ENCODE data around the gene ATP7A.

Gene ATP7A

DNA sequence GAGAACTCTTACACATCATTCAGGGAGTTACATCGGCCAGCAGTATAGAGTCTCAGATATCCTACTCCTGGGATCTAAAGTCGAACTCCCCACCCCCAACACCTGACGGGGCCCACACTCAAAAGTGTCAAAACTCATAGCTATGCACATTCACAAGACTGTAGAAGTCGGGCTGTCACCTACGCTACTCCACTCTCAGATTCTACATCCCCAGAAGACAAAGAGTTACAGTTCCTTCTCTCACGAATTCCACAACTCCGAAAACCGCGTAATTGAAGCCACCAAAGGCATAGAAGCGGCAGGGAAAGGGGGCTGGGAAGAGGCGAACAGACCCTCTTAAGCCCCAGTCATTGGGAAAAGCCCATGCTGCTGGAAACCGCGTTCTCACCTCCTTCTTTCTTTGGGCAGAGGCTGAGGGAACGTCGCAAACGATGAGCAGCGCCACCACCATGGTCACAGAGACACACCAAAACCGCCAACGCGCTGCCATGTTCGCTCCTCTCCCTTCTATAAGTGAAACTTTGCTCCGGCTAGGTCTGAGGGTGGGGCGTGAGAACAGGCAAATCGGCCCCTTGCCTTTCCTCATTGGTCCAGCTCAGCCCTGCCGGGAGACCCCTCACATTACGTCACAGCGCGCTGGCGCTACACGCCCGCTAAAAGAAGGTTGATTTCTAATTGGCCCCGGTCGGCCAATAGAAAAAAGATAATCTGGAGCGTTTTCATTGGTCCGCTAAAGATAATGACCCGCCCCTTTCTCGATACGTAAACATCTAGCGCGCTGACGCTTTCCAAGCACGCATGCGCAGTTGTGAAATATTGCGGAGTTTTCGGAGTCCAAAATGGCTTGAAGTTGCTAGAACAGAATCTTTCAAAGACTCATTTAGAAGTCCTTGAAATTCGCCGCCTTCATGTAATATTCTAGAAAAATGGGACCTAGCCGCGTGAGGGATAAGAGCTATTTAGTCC, 15.3 kb upstream of the ATP7A start, which contains the start of gene MAGT1:
Gene MAGT1 (minus strand): TSS at position 515 of the 966 bp plus-strand sequence. CDS start 25 bp downstream, at position 490.
- peak within 1 kb of the TSS; percentile 68 to 88 for H3K4me3 ChIP-seq (ENCODE audit: low read depth in 1 of 2, low read length in 1 of 2)
- TF ChIP-seq CTCF (IDR thresholded peaks at IDR 0.05) = no peak

DNA sequence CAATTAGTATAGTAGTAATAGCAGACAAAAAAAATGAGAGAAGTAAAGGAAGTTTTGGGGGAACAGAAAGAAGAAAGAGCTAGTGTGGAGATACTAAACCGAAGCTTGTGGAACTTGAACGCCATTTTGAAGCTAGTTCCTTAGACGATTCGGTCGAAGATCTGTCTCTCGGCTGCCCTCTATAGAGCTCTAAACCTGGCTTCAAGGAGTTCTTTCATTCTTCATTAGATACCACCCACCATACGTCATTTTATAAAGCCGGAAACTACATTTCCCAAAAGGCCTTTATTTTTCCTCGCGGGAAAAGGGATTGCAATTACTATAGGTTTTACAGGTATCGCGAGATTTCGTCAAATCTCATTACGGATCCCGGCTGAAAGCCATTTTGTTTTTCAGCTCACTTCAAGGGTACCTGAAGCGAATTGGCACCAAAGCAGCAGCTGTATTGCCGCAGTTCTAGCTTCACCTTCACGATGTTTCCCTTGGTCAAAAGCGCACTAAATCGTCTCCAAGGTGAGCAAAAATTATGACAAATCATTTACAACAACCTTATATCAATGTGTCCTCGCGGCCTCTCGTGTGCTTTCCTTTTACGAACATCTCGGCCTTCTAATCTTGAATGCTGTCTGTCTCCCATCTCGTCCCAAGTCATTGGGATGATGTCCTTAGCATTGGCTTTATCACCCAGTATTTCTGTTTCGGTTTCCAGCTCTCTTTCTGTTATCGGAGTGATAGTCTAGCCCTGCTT, 11.2 kb upstream of the ATP7A start, which contains the start of gene COX7B:
Gene COX7B (plus strand): TSS at position 388 of the 748 bp plus-strand sequence. CDS start 86 bp downstream, at position 474.
- TF ChIP-seq CTCF (IDR thresholded peaks at IDR 0.05) = peak; percentile 60
- Histone ChIP-seq H3K4me1 (ENCODE audit: control insufficient read depth in 1 of 2, insufficient read depth in 1 of 2, low read depth in 1 of 2, low read length in 1 of 2) (peaks cover 16 to 26% of the 10 kb centered on the region in 2 experiments), H3K27ac (peak within 1 kb of the TSS; percentile 88), H3K4me3 (ENCODE audit: low read depth in 1 of 2, low read length in 1 of 2) (peak within 1 kb of the TSS; percentile 68 to 81), H3K9me3 (no peaks in the 10 kb centered on the region), H3K36me3 (peaks cover 4% of the 10 kb centered on the region), H3K27me3 (no peaks in the 10 kb centered on the region)

More for the DNA sequence above, 15.3 kb upstream of the ATP7A start, which contains the start of gene MAGT1:
- Histone ChIP-seq H3K27me3 (no peaks in the 10 kb centered on the region), H3K27ac (peak within 1 kb of the TSS; percentile 93), H3K9me3 (no peaks in the 10 kb centered on the region), H3K4me1 (ENCODE audit: control insufficient read depth in 1 of 2, insufficient read depth in 1 of 2, low read depth in 1 of 2, low read length in 1 of 2) (peaks cover 13 to 19% of the 10 kb centered on the region in 2 experiments), H3K36me3 (no peaks in the 10 kb centered on the region)

DNA sequence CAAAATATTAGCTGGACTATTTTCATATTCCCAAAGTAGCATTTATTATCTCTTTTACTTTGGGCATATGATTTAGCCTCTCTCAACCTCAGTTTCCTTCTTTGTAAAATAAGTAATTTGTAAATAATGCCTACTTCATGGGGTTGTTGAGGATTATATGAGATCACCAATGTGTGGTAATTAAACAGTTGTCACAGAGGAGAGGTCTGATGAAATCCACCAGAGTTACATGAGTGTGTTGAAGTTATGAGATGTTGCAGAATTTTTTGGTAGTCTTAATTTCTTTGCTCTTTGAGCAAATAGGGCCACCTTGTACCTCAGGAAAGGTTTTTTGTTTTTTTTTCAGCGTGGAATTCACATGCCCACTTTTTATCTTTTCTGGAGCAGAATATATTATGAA, 9.8 kb upstream of the ATP7A start:
- no peak for TF ChIP-seq CTCF (IDR thresholded peaks at IDR 0.05)
- Histone ChIP-seq H3K36me3 (peaks cover 8% of the 10 kb centered on the region), H3K4me1 (ENCODE audit: control insufficient read depth in 1 of 2, insufficient read depth in 1 of 2, low read depth in 1 of 2, low read length in 1 of 2) (peaks cover 12 to 19% of the 10 kb centered on the region in 2 experiments), H3K27ac (peak overlapping the region; percentile 88), H3K27me3 (no peaks in the 10 kb centered on the region), H3K4me3 (ENCODE audit: low read depth in 1 of 2, low read length in 1 of 2) (peak overlapping the region; percentile 68 to 81), H3K9me3 (no peaks in the 10 kb centered on the region)

GRCh38 chrX:77901506-77901905, 9.0 kb upstream of the ATP7A start:
- H3K4me3 ChIP-seq (ENCODE audit: low read depth in 1 of 2, low read length in 1 of 2) = no peak overlapping the region
- H3K9me3 ChIP-seq = no peaks in the 10 kb centered on the region
- peaks cover 8% of the 10 kb centered on the region for H3K36me3 ChIP-seq
- TF ChIP-seq CTCF (IDR thresholded peaks at IDR 0.05) = no peak
- H3K4me1 ChIP-seq (ENCODE audit: control insufficient read depth in 1 of 2, insufficient read depth in 1 of 2, low read depth in 1 of 2, low read length in 1 of 2) = peaks cover 12 to 19% of the 10 kb centered on the region in 2 experiments
- no peaks in the 10 kb centered on the region for H3K27me3 ChIP-seq
- H3K27ac ChIP-seq = no peak overlapping the region

- Histone ChIP-seq H3K27me3 (no peaks in the 10 kb centered on the region), H3K4me1 (ENCODE audit: control insufficient read depth in 1 of 2, insufficient read depth in 1 of 2, low read depth in 1 of 2, low read length in 1 of 2) (peaks cover 26 to 37% of the 10 kb centered on the region in 2 experiments), H3K4me3 (ENCODE audit: low read depth in 1 of 2, low read length in 1 of 2) (no peak overlapping the region), H3K9me3 (no peaks in the 10 kb centered on the region), H3K27ac (peak overlapping the region; percentile 63), H3K36me3 (no peaks in the 10 kb centered on the region)
- TF ChIP-seq CTCF (IDR thresholded peaks at IDR 0.05) = no peak
Observed at GRCh38 chrX:77917294-77917933, 6.9 kb downstream of the ATP7A start.
